ENCODE measurements around the gene SPOCK1. TPM values are rescaled to one million over a fixed set of nuclear protein-coding genes. Genes with fewer than 3 reads are reported as not detected.
A peak's percentile ranks its signal among the peaks of the same experiment; 100 is the strongest.

Gene SPOCK1
- total RNA-seq, 1 experiment from 2014 or later: 0.27 TPM

DNA sequence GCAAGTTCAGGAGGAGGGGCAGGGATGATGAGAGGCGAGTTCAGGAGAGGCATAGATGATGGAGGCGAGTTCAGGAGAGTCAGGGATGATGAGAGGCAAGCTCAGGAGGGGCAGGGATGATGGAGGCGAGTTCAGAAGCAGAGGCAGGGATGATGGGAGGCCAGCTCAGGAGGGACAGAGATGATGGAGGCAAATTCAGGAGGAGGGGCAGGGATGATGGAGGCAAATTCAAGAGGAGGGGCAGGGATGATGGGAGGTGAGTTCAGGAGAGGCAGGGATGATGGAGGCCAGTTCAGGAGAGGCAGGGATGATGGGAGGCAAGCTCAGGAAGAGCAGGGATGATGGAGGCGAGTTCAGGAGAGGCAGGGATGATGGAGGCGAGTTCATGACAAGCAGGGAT is 17.8 kb upstream of the SPOCK1 start:
- BruUV-seq (replicated peaks): no TSS peak
- no peak overlapping the region for H3K9ac ChIP-seq (ENCODE audit: low read length)
- H3K79me2 ChIP-seq (ENCODE audit: insufficient read depth, low read length): no peaks in the 10 kb centered on the region
- POLR2A ChIA-PET: no interaction called here
- no peak overlapping the region for H2AFZ ChIP-seq (ENCODE audit: low read depth, low read length, poor library complexity, severe bottlenecking)
- TF ChIP-seq CEBPB (IDR thresholded peaks at IDR 0.05; ENCODE audit: low read depth) (no peak), EGR1 (IDR thresholded peaks at IDR 0.05; ENCODE audit: low read depth) (no peak), CBX3 (IDR thresholded peaks at IDR 0.05; ENCODE audit: low read depth) (no peak), POLR2A (IDR thresholded peaks at IDR 0.05; ENCODE audit: borderline replicate concordance, extremely low read depth, insufficient read depth, insufficient read length) (no peak), ZBTB33 (IDR thresholded peaks at IDR 0.05; ENCODE audit: extremely low read depth, insufficient replicate concordance, low read length) (no peak)
- no peak overlapping the region for H3K4me3 ChIP-seq (replicated peaks in 1 of 2; ENCODE audit: low read depth in 1 of 2, low read length in 2 of 2)
- intact Hi-C loops (cut with micrococcal nuclease): no loop called here
- RAD21 ChIA-PET (ENCODE audit: low non-redundant PET in 1 of 2, low total read pairs in 2 of 2, uncharacterized antibody in 2 of 2, unreplicated experiment in 2 of 2): no interaction called here
- no peaks in the 10 kb centered on the region for H3K36me3 ChIP-seq (ENCODE audit: control insufficient read depth in 1 of 2, insufficient read depth in 2 of 2, low read length in 2 of 2)
- H3K9me2 ChIP-seq (ENCODE audit: insufficient read depth): no peaks in the 10 kb centered on the region
- DNase-seq (ENCODE audit: low read depth, low spot score) (no peak), ATAC-seq (no peak)
- no peaks in the 10 kb centered on the region for H3K4me1 ChIP-seq (ENCODE audit: control insufficient read depth in 1 of 2, insufficient read depth in 2 of 2, low read length in 2 of 2)
- CTCF ChIA-PET: no interaction called here
- H4K20me1 ChIP-seq (ENCODE audit: insufficient read depth): no peaks in the 10 kb centered on the region
- H3K27ac ChIP-seq (ENCODE audit: low read depth, low read length): no peak overlapping the region
- H3K9me3 ChIP-seq (ENCODE audit: control insufficient read depth in 1 of 2, insufficient read depth in 1 of 2, low read depth in 1 of 2, low read length in 2 of 2): no peaks in the 10 kb centered on the region
- H3K27me3 ChIP-seq (ENCODE audit: insufficient read depth, low read length): peaks cover 46% of the 10 kb centered on the region
- no peak overlapping the region for H3K4me2 ChIP-seq (ENCODE audit: low read length)

- Histone ChIP-seq H3K79me2 (ENCODE audit: insufficient read depth, low read length) (no peaks in the 10 kb centered on the region), H3K4me2 (ENCODE audit: low read length) (no peak overlapping the region), H4K20me1 (ENCODE audit: insufficient read depth) (no peaks in the 10 kb centered on the region), H3K9ac (ENCODE audit: low read length) (no peak overlapping the region), H3K9me3 (ENCODE audit: control insufficient read depth in 1 of 2, insufficient read depth in 1 of 2, low read depth in 1 of 2, low read length in 2 of 2) (no peaks in the 10 kb centered on the region), H3K27me3 (ENCODE audit: insufficient read depth, low read length) (peaks cover 42% of the 10 kb centered on the region), H2AFZ (ENCODE audit: low read depth, low read length, poor library complexity, severe bottlenecking) (no peak overlapping the region), H3K4me1 (ENCODE audit: control insufficient read depth in 1 of 2, insufficient read depth in 2 of 2, low read length in 2 of 2) (no peaks in the 10 kb centered on the region), H3K4me3 (replicated peaks in 1 of 2; ENCODE audit: low read depth in 1 of 2, low read length in 2 of 2) (no peak overlapping the region), H3K9me2 (ENCODE audit: insufficient read depth) (no peaks in the 10 kb centered on the region), H3K27ac (ENCODE audit: low read depth, low read length) (no peak overlapping the region), H3K36me3 (ENCODE audit: control insufficient read depth in 1 of 2, insufficient read depth in 2 of 2, low read length in 2 of 2) (no peaks in the 10 kb centered on the region)
- ChIA-PET CTCF (no interaction called here), RAD21 (ENCODE audit: low non-redundant PET in 1 of 2, low total read pairs in 2 of 2, uncharacterized antibody in 2 of 2, unreplicated experiment in 2 of 2) (no interaction called here), POLR2A (no interaction called here)
- BruUV-seq (replicated peaks): no TSS peak
- peak; percentile 30; the same call in 1 of the 2 replicates for ATAC-seq
- no peak for TF ChIP-seq ELF1 (IDR thresholded peaks at IDR 0.05; ENCODE audit: borderline replicate concordance, low read depth)
- no peak for TF ChIP-seq POLR2A (IDR thresholded peaks at IDR 0.05; ENCODE audit: borderline replicate concordance, extremely low read depth, insufficient read depth, insufficient read length)
- no peak for TF ChIP-seq RAD21 (IDR thresholded peaks at IDR 0.05; ENCODE audit: low read depth)
- TF ChIP-seq YY1 (IDR thresholded peaks at IDR 0.05; ENCODE audit: extremely low read depth, insufficient replicate concordance, low read depth, low read length): no peak
- TF ChIP-seq JUND (IDR thresholded peaks at IDR 0.05): no peak
- TF ChIP-seq EZH2 (IDR thresholded peaks at IDR 0.05): no peak
- no peak for TF ChIP-seq TCF7L2 (IDR thresholded peaks at IDR 0.05; ENCODE audit: borderline replicate concordance, extremely low read depth, insufficient read depth, insufficient read length)
- TF ChIP-seq CEBPB (IDR thresholded peaks at IDR 0.05; ENCODE audit: low read depth): no peak
- TF ChIP-seq, protein P1, sequence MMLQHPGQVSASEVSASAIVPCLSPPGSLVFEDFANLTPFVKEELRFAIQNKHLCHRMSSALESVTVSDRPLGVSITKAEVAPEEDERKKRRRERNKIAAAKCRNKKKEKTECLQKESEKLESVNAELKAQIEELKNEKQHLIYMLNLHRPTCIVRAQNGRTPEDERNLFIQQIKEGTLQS (IDR thresholded peaks at IDR 0.05): no peak
- TF ChIP-seq CBX3 (IDR thresholded peaks at IDR 0.05; ENCODE audit: low read depth): no peak
- TF ChIP-seq EGR1 (IDR thresholded peaks at IDR 0.05; ENCODE audit: low read depth): no peak
- no peak for TF ChIP-seq POLR2AphosphoS5 (IDR thresholded peaks at IDR 0.05; ENCODE audit: low read depth, low read length)
- no peak for TF ChIP-seq SP1 (IDR thresholded peaks at IDR 0.05; ENCODE audit: low read depth)
- TF ChIP-seq EZH2phosphoT487 (IDR thresholded peaks at IDR 0.05; ENCODE audit: borderline replicate concordance): no peak
- no peak for TF ChIP-seq SRF (IDR thresholded peaks at IDR 0.05; ENCODE audit: low read depth)
- no peak for DNase-seq (ENCODE audit: low read depth, low spot score)
- intact Hi-C loops (cut with micrococcal nuclease): no loop called here
Observed at GRCh38 chr5:137516251-137516797, 17.2 kb upstream of the SPOCK1 start.

All from HCT116 (cell line).